ENCODE data around the gene DLX2.

The DLX2 gene

GRCh38 chr2:172089633-172090032 lies 13.1 kb downstream of the DLX2 start:
- Histone ChIP-seq H3K27ac (ENCODE audit: poor library complexity, severe bottlenecking) (no peak overlapping the region), H3K4me3 (ENCODE audit: severe bottlenecking) (no peak overlapping the region), H3K4me1 (ENCODE audit: insufficient read depth, poor library complexity, severe bottlenecking) (no peaks in the 10 kb centered on the region), H3K27me3 (ENCODE audit: insufficient read depth, poor library complexity, severe bottlenecking) (peaks cover 13% of the 10 kb centered on the region), H3K36me3 (ENCODE audit: low read depth) (no peaks in the 10 kb centered on the region), H3K9me3 (ENCODE audit: severe bottlenecking) (no peaks in the 10 kb centered on the region)
- no peak for DNase-seq (ENCODE audit: low spot score)
- TF ChIP-seq CTCF (IDR thresholded peaks at IDR 0.05; ENCODE audit: poor library complexity, severe bottlenecking), result no peak
- ATAC-seq (ENCODE audit: low read depth), result no peak

- no peak overlapping the region for H3K4me3 ChIP-seq (ENCODE audit: severe bottlenecking)
- H3K27me3 ChIP-seq (ENCODE audit: insufficient read depth, poor library complexity, severe bottlenecking), result peaks cover 16% of the 10 kb centered on the region
- H3K27ac ChIP-seq (ENCODE audit: poor library complexity, severe bottlenecking), result no peak overlapping the region
- DNase-seq (ENCODE audit: low spot score) (no peak), ATAC-seq (ENCODE audit: low read depth) (no peak)
- no peaks in the 10 kb centered on the region for H3K4me1 ChIP-seq (ENCODE audit: insufficient read depth, poor library complexity, severe bottlenecking)
- H3K9me3 ChIP-seq (ENCODE audit: severe bottlenecking), result no peaks in the 10 kb centered on the region
- no peak for TF ChIP-seq CTCF (IDR thresholded peaks at IDR 0.05; ENCODE audit: poor library complexity, severe bottlenecking)
- H3K36me3 ChIP-seq (ENCODE audit: low read depth), result no peaks in the 10 kb centered on the region
Observed at GRCh38 chr2:172089005-172089504, 13.6 kb downstream of the DLX2 start.

- no peak overlapping the region for H3K4me3 ChIP-seq (ENCODE audit: severe bottlenecking)
- peaks cover 4% of the 10 kb centered on the region for H3K4me1 ChIP-seq (ENCODE audit: insufficient read depth, poor library complexity, severe bottlenecking)
- no peak overlapping the region for H3K27ac ChIP-seq (ENCODE audit: poor library complexity, severe bottlenecking)
- no peak for DNase-seq (ENCODE audit: low spot score)
- peaks cover 21% of the 10 kb centered on the region for H3K27me3 ChIP-seq (ENCODE audit: insufficient read depth, poor library complexity, severe bottlenecking)
- no peaks in the 10 kb centered on the region for H3K36me3 ChIP-seq (ENCODE audit: low read depth)
- ATAC-seq (ENCODE audit: low read depth), result no peak
- no peaks in the 10 kb centered on the region for H3K9me3 ChIP-seq (ENCODE audit: severe bottlenecking)
- TF ChIP-seq CTCF (IDR thresholded peaks at IDR 0.05; ENCODE audit: poor library complexity, severe bottlenecking), result no peak
Observed at GRCh38 chr2:172088245-172089004, 14.3 kb downstream of the DLX2 start.

- Histone ChIP-seq H3K4me3 (ENCODE audit: severe bottlenecking) (no peak overlapping the region), H3K27me3 (ENCODE audit: insufficient read depth, poor library complexity, severe bottlenecking) (peaks cover 26% of the 10 kb centered on the region), H3K9me3 (ENCODE audit: severe bottlenecking) (no peaks in the 10 kb centered on the region), H3K36me3 (ENCODE audit: low read depth) (no peaks in the 10 kb centered on the region), H3K4me1 (ENCODE audit: insufficient read depth, poor library complexity, severe bottlenecking) (peaks cover 4% of the 10 kb centered on the region), H3K27ac (ENCODE audit: poor library complexity, severe bottlenecking) (no peak overlapping the region)
- ATAC-seq (ENCODE audit: low read depth) (no peak), DNase-seq (ENCODE audit: low spot score) (no peak)
- TF ChIP-seq CTCF (IDR thresholded peaks at IDR 0.05; ENCODE audit: poor library complexity, severe bottlenecking), result no peak
Observed at GRCh38 chr2:172087780-172088244, 14.9 kb downstream of the DLX2 start.

GRCh38 chr2:172087207-172087779 lies 15.4 kb downstream of the DLX2 start:
- no peak for ATAC-seq (ENCODE audit: low read depth)
- H3K27me3 ChIP-seq (ENCODE audit: insufficient read depth, poor library complexity, severe bottlenecking), result peaks cover 29% of the 10 kb centered on the region
- no peak overlapping the region for H3K27ac ChIP-seq (ENCODE audit: poor library complexity, severe bottlenecking)
- H3K4me1 ChIP-seq (ENCODE audit: insufficient read depth, poor library complexity, severe bottlenecking), result peaks cover 4% of the 10 kb centered on the region
- TF ChIP-seq CTCF (IDR thresholded peaks at IDR 0.05; ENCODE audit: poor library complexity, severe bottlenecking), result no peak
- no peaks in the 10 kb centered on the region for H3K9me3 ChIP-seq (ENCODE audit: severe bottlenecking)
- H3K4me3 ChIP-seq (ENCODE audit: severe bottlenecking), result no peak overlapping the region
- H3K36me3 ChIP-seq (ENCODE audit: low read depth), result no peaks in the 10 kb centered on the region
- DNase-seq (ENCODE audit: low spot score), result no peak
